ENCODE results near the gene PDCD2L.
"Not testable (repeated sequence)": the region's sequence is repeated elsewhere in the genome, so short reads cannot be mapped to it uniquely, and the experiment has no call there.

The PDCD2L gene

GRCh38 chr19:34418300-34418699, 14.1 kb downstream of the PDCD2L start:
- no peak for DNase-seq

GRCh38 chr19:34426096-34426661, 22.0 kb downstream of the PDCD2L start:
- no peak for DNase-seq

GRCh38 chr19:34428549-34429285, 24.5 kb downstream of the PDCD2L start:
- DNase-seq: no peak

- DNase-seq: no peak
These were observed 25.4 kb downstream of the PDCD2L start for GRCh38 chr19:34429553-34429952.

GRCh38 chr19:34430738-34431625, 26.8 kb downstream of the PDCD2L start:
- peak; percentile 34 for DNase-seq

DNA sequence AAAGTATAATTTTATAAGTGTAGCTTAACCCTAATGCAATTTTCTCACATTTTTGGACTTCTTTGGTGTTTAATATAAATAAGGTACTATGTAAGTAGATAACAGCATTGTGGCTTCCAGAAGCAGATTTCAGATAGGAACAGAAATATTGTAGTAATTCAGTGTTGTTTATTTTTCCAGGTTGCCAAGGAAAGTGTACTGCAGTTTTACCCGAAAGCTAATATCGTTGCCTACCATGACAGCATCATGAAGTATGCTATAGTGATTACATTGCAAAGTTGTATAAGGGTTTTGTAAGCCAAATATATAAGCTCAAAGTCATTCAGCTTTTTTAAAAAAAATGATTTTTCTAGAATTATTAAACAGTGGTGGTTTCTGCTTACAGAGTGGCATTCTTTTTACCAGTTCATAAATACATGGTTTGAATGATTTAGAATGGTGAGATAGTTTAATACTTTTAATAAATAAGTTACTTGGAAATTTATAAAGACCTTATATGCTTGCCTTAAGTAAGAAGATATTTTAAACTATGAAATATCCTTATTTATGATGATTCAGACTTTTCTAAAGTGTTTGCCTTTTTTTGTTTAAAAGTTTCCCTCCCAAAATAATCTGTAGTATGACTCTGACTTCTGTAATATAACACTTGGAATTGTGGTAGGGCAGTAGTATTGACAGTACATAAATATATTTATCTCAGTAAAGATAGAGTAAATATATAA, 27.6 kb downstream of the PDCD2L start:
- DNase-seq: no peak

DNA sequence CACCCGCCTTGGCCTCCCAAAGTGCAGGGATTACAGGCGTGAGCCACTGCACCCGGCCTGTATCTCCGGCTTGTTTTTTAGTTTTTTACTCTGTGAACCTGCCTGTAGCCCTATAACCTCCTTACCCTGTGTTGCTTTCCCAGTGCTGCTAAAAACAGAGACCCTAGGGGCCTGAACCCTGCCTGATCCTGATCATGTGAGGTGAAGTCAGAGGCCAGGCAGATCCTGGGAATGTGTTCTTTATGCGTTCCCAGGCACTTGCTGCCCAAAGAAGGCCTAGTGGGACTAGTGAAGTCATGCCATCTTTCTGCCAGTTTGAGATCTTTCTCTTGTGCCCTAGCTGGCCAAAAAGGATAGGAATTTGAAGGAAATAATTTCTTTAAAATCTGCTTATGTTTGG, 28.6 kb downstream of the PDCD2L start:
- DNase-seq: no peak

GRCh38 chr19:34436716-34437115, 32.5 kb downstream of the PDCD2L start:
- no peak for DNase-seq

- DNase-seq: no peak
These were observed 44.0 kb downstream of the PDCD2L start for GRCh38 chr19:34448191-34448590.

GRCh38 chr19:34452723-34453122, 48.5 kb downstream of the PDCD2L start:
- DNase-seq: no peak

- no peak for DNase-seq
These were observed 49.9 kb downstream of the PDCD2L start for GRCh38 chr19:34454091-34454490.

DNA sequence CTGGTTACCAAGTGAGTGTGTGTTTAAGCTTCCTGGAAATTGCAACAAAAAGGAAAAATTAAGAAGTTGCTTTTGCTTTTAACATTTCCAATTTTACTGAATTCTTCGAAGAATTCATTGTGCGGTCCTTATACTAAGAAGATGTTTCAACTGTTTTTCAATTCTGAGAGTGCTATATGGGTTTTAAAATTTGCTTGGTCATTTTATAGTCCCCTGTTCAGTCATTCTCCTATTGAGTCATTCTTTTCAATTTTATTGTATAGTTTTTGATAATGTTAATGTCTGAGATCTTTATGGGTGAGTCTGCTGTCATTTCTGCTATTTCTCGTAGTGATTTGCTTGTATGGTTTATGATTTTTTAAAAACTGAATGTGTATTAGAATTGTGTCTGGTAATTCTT, 50.5 kb downstream of the PDCD2L start:
- no peak for DNase-seq

DNA sequence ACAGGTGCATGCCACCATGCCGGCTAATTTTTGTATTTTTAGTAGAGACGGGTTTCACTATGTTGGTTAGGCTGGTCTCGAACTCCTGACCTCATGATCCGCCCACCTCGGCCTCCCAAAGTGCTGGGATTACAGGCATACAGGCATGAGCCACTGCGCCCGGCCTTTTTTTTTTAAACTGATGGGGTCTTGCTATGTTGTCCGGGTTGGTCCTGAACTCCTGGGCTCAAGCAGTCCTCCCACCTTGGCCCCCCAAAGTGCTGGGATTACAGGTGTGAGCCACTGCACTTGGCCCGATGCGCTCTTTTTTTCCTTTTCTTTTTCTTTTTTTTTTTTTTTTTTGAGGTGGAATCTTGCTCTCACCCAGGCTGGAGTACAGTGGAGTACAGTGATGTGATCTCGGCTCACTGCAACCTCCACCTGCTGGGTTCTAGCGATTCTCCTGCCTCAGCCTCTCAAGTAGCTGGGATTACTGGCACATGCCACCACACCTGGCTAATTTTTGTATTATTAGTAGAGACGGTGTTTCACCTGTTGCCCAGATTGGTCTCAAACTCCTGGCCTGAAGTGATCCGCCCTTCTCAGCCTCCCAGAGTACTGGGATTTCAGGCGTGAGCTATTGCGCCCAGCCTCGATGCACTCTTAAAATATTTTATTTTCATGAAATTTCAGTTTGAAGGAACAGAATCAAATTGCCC, 51.7 kb downstream of the PDCD2L start:
- DNase-seq: not testable (repeated sequence)

DNA sequence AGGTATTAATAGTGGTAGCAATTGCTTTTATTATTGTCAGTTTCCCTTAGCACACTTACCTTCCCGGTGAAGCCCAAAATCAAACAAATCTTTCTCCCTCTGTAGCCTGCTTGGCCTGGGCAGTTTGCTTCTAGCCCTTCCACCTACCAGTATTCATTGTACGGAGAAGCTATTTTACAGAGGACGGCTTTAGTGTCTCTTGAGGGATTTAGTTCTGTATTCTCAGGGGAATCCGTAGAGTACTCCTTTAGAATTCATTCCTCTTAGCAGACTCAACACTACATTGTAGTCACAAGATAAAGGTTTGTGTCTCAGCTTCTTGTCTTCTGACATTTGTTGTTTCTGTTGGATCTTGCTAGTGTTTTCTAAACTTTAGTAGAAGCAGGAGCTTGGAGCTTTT, 53.2 kb downstream of the PDCD2L start:
- DNase-seq: no peak

- no peak for DNase-seq
These were observed 54.5 kb downstream of the PDCD2L start for GRCh38 chr19:34458677-34459076.

GRCh38 chr19:34459614-34460013, 55.4 kb downstream of the PDCD2L start:
- no peak for DNase-seq

- no peak for DNase-seq
These were observed 57.3 kb downstream of the PDCD2L start for GRCh38 chr19:34461375-34462100.

- DNase-seq: not testable (repeated sequence)
These were observed 60.6 kb downstream of the PDCD2L start for GRCh38 chr19:34464785-34465184.

- DNase-seq: no peak
These were observed 64.2 kb downstream of the PDCD2L start for GRCh38 chr19:34468409-34468808.

- not testable (repeated sequence) for DNase-seq
These were observed 64.8 kb downstream of the PDCD2L start for GRCh38 chr19:34469026-34469425.

DNA sequence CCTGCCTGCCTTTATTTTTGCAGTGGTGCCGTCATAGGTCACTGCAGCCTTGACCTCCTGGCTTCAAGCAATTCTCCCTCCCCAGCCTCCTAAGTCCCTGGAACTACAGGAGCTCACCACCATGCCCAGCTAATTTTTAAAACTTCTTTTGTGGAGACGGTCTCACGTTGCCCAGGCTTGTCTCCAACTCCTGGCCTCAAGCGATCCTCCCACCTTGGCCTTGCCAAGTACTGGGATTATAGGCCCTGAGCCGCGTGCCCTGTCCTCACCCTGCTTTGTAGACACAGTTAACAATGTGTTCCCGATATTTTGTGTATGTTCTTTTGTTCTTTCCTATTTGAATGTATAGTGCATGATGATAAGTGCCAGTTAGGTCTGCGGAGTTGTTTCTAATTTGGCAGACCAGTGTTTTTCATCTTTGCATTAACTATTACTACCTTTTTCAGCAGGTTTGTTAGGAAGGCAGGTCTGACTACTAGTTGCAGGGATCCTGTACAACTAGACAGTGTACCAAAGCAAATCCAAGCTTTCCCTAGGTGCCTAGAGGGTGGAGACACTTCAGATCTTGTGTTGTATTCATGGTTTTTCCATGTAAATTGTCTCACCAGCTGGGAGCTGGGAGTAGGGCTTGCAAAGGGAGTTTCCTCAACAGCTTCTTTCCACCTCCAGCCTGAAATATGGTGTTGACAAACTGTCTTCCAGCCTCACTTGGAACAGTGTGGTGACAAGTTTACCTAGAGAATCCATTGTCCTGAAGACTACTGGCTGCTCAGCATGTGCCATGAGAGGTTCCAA, 67.9 kb downstream of the PDCD2L start:
- DNase-seq: no peak

Measured in NCI-H446 (cell line).